GM18519 (cell line): Measurements from ENCODE around the gene CFAP54.

Experiments
- ATAC-seq: cut with Tn5 transposase; IDR thresholded peaks from one replicate; pipeline ENCODE4 v1.9.1; 2021; ENCODE audit warnings: mild to moderate bottlenecking, moderate library complexity; ENCODE audit not compliant: unreplicated experiment, low FRiP score

The CFAP54 gene

GRCh38 chr12:96809522-96809921 is 320.1 kb downstream of the CFAP54 start:
- ATAC-seq: no peak

- no peak for ATAC-seq
Observed at GRCh38 chr12:96810057-96810456, 320.7 kb downstream of the CFAP54 start.

GRCh38 chr12:96810477-96810876 is 321.1 kb downstream of the CFAP54 start:
- no peak for ATAC-seq

- no peak for ATAC-seq
Observed at GRCh38 chr12:96811083-96811482, 321.7 kb downstream of the CFAP54 start.

- no peak for ATAC-seq
Observed at GRCh38 chr12:96812153-96812552, 322.8 kb downstream of the CFAP54 start.

- no peak for ATAC-seq
Observed at GRCh38 chr12:96814200-96814599, 324.8 kb downstream of the CFAP54 start.

GRCh38 chr12:96821592-96821991 is 332.2 kb downstream of the CFAP54 start:
- no peak for ATAC-seq

- ATAC-seq: no peak
Observed at GRCh38 chr12:96822641-96823040, 333.3 kb downstream of the CFAP54 start.

- ATAC-seq: no peak
Observed at GRCh38 chr12:96824074-96824837, 334.9 kb downstream of the CFAP54 start.

- no peak for ATAC-seq
Observed at GRCh38 chr12:96824838-96825236, 335.5 kb downstream of the CFAP54 start.

- ATAC-seq: no peak
Observed at GRCh38 chr12:96828169-96828789, 338.9 kb downstream of the CFAP54 start.

GRCh38 chr12:96829354-96829753 is 340.0 kb downstream of the CFAP54 start:
- ATAC-seq: no peak

- no peak for ATAC-seq
Observed at GRCh38 chr12:96831346-96831745, 342.0 kb downstream of the CFAP54 start.

- ATAC-seq: no peak
Observed at GRCh38 chr12:96846293-96846692, 356.9 kb downstream of the CFAP54 start.

GRCh38 chr12:96850676-96851075 is 361.3 kb downstream of the CFAP54 start:
- no peak for ATAC-seq

- ATAC-seq: no peak
Observed at GRCh38 chr12:96858162-96858561, 368.8 kb downstream of the CFAP54 start.

GRCh38 chr12:96861656-96862055 is 372.3 kb downstream of the CFAP54 start:
- no peak for ATAC-seq

- no peak for ATAC-seq
Observed at GRCh38 chr12:96862326-96862725, 372.9 kb downstream of the CFAP54 start.

- ATAC-seq: no peak
Observed at GRCh38 chr12:96864335-96864734, 375.0 kb downstream of the CFAP54 start.

GRCh38 chr12:96866801-96867590 is 377.6 kb downstream of the CFAP54 start:
- ATAC-seq: no peak

GRCh38 chr12:96870946-96871345 is 381.6 kb downstream of the CFAP54 start:
- no peak for ATAC-seq
